GM03348 (cell line): ENCODE measurements around the gene ARHGAP31.
A peak's percentile ranks its signal among the peaks of the same experiment; 100 is the strongest.
"Not testable (repeated sequence)": the region's sequence is repeated elsewhere in the genome, so short reads cannot be mapped to it uniquely, and the experiment has no call there.

ENCODE experiments used
- DNase-seq: peaks from one replicate; pipeline ENCODE4 v3.0.0; 2012; ENCODE audit warnings: low spot score

ARHGAP31 gene

GRCh38 chr3:119293871-119294695, at the start of gene ARHGAP31:
ARHGAP31 (plus strand) TSS chr3:119294383; CDS start chr3:119294905, 522 bp downstream.
- DNase-seq: peak; percentile 82

DNA sequence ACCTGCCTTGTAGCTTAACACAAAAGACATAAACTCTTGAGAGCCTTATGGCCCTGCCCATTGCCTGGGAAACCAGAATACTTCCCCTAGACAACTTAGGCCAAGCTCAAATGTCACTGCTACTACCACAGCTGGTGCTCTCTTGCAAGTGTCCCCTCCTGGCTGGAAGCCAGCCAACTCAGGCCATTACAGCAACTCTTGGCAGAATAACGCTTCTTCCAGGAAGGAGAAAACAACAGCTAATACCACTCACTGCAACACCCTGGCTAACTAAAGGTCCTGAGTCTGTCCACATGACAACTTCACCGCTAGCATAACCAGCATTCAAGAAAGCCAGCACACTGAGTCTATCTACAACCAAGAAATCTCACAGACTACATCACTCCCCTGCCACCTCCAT, 48.4 kb upstream of the ARHGAP31 start:
- DNase-seq: no peak

DNA sequence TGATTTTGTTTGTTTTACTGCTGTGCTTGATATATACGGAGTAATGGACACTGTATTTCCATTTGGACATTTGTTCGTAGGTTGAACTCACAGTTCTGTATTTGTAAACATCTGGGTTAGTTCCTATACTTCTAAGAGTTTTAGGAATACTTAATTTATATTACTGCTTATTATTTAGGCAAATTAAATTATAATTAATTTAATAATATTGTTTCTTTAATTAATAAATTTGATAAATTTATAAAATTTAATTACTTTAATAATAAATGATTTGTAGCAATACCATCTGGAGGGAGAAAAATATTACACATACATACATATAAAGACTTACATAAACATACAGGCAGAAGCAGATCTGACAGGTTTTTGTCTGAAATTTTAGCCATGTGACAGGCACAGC, 39.0 kb upstream of the ARHGAP31 start:
- no peak for DNase-seq

DNA sequence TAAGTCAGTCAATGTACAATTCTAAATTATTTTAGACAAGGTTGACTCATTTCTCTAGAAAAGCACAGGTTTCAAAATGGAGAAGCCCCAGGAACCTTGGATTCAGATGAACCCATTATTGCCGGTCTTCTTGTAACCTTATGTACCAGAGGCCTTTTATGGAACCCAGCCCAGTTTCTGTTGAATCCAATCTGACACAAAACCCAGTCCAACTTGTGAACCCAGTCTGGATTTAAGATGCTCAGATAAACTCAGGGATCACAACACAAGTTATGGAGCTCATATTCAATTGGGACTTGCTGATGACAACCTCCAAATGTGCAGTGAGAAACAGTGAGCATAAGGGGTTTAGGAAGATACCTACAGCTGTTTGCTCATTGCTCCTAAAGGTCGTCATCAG, 37.1 kb upstream of the ARHGAP31 start:
- DNase-seq: no peak

DNA sequence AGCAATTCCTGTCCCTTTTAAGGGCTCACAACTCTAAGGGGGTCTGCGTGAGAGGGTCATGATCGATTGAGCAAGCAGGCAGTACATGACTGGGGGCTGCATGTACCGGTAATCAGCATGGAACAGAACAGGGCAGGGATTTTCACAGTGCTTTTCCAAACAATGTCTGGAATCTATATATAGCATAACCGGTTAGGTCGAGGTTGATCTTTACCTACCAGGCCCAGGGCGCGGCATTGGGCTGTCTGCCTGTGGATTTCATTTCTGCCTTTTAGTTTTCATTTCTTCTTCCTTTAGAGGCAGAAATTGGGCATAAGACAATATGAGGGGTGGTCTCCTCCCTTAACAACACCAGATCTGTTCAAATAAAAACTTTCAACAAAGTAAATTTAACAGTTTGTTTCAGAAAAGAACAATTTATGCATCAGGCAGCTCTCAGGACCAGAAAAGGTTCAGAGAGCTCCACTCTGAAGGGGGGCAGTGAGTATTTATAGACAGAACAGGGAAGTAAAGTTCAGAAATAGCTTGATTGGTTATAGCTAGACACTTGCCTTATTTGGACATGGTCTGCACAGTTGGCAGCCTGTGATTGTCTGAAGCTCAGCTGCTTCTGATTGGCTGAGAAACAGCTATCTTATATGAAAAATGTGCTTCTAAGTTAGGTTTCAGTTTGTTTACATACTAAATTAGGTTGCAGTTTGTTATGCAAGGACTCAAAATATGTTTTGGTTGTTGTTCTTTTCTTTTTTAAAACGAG, 36.4 kb upstream of the ARHGAP31 start:
- no peak for DNase-seq

DNA sequence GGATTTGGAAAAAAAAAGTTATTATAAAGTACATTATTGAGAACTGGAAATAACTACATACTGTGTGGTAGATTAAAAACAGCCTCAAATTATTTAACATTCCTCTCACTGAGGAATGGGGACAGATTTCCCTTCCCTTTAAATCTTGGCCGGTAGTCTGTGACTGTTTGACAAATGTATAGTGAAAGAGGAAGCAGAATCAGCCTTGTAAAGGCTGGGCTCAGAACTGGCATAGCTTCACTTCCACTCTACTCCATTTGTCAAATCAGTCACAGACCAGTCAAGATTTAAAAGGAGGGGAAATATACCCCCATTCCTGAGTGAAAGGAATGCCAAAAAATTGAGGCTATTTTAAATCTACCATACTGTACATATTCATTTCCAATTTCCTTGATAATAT, 35.3 kb upstream of the ARHGAP31 start:
- no peak for DNase-seq

- no peak for DNase-seq
These were observed 34.4 kb upstream of the ARHGAP31 start for GRCh38 chr3:119259821-119260220.

- no peak for DNase-seq
These were observed 33.1 kb upstream of the ARHGAP31 start for GRCh38 chr3:119261055-119261454.

- not testable (repeated sequence) for DNase-seq
These were observed 24.0 kb upstream of the ARHGAP31 start for GRCh38 chr3:119270212-119270611.

GRCh38 chr3:119276680-119277079, 17.5 kb upstream of the ARHGAP31 start:
- DNase-seq: no peak

DNA sequence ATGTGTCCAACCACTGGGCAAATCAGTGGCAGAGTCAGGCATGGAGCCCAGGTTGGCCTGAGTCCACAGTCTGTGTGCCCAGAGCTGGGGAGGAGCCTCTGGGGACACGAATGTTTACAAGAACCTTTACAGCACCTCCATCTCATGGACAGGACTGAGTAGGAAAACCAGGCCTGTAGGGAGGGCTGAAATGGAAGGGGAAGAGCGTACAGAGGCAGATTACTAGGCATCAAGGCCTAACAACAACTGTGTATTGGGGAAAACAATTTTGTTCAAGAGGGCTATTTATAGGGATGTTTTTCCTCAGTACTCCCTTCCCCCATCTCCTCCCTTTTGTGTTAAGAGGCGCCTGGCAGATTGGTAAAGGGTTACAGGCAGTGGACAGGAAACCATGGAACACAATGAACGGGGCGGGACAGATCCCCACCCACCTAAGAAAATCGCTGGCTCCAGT, 15.1 kb upstream of the ARHGAP31 start:
- DNase-seq: no peak

GRCh38 chr3:119279584-119280243, 14.5 kb upstream of the ARHGAP31 start:
- no peak for DNase-seq

GRCh38 chr3:119288669-119289403, 5.3 kb upstream of the ARHGAP31 start:
- DNase-seq: no peak

DNA sequence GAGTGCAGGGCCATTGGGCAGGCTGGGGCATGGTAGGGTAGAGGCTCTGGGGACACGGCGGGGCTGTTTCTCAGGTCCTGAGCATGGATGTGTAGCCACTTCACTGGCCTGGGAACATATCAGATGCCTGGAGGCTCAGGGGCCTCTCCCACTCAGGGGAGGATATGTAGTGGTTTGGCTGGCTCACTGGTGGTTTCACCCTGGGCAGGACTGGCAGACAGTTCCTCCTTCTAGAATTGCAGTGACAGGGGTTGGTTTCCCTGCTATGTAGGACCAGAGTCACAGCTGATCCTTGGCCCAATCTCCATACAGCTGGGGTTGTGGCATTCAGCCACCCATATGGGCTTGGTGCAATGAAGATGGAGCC, 4.8 kb upstream of the ARHGAP31 start:
- no peak for DNase-seq

DNA sequence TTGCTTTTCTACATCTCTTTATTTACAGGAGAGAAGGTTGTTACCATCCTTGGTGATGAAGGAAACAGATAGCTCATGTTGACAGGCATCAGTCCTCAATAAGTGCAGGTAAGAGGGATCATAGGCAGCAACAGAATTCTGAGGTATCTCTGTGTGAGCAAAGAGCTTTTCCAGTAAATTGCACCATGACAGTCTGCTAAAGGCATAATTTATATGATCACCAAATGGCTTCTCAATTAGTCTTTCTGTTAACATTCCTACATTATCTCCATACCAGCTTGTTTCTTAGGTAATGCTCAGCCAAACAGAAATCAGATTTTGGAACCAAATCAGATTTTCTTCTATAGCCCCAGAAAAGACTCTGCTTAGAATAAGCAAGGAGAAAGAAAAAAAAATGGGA, 3.6 kb upstream of the ARHGAP31 start:
- DNase-seq: no peak

- DNase-seq: no peak
These were observed 3.0 kb upstream of the ARHGAP31 start for GRCh38 chr3:119291062-119291700.

DNA sequence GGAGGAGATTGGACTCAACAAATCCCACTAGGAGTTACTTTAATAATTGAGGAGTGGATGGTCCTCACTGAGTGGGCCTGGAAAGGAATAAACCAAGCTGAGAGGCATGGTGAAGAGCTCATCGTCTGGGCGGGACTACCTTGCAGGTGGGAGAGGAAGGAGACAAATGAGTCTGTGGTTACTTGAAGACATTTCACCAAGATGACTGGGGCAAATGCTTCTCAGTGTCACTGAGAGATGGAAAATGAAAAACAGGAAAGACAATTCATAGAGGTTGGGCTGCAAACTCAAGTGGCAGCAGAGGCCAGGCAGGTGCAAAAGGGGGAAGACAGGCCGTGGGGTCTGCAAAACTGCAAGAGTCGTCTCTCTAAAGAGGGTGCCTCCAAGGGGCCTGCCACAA, 1.5 kb upstream of the ARHGAP31 start:
- DNase-seq: no peak

GRCh38 chr3:119293105-119293870, 895 bp upstream of the ARHGAP31 start:
- DNase-seq: no peak

- peak; percentile 53 for DNase-seq
These were observed 801 bp downstream of the ARHGAP31 start for GRCh38 chr3:119294696-119295671.
